Ascending aorta (tissue), 2 donors: Measurements from ENCODE around the gene ARHGAP5. TPM values are rescaled to one million over a fixed set of nuclear protein-coding genes. Genes with fewer than 3 reads are reported as not detected.

Experiments
- DNase-seq, 2 donors: peaks; one replicate each; pipeline ENCODE4 v3.0.0-alpha.2; 2019; ENCODE audit warnings: low spot score in 2 of 2
- H3K27ac ChIP-seq, 2 donors: fragments of 200-600 bp; sonication (generic); one replicate each; pipeline ENCODE4 v1.5.1; 2016 to 2017; ENCODE audit warnings: mild to moderate bottlenecking in 1 of 2
- H3K27me3 ChIP-seq: fragments of 200-600 bp; sonication (generic); one replicate; pipeline ENCODE4 v1.5.1; 2017
- H3K36me3 ChIP-seq, 2 donors: fragments of 200-600 bp; sonication (generic); one replicate each; pipeline ENCODE4 v1.5.1; 2016
- H3K4me1 ChIP-seq, 2 donors: fragments of 200-600 bp; sonication (generic); one replicate each; pipeline ENCODE4 v1.5.1; 2016 to 2017; ENCODE audit warnings: mild to moderate bottlenecking in 1 of 2
- H3K4me3 ChIP-seq, 2 donors: fragments of 200-600 bp; sonication (generic); one replicate each; pipeline ENCODE4 v1.5.1; 2016 to 2017; ENCODE audit warnings: mild to moderate bottlenecking in 1 of 2
- H3K9me3 ChIP-seq, 2 donors: fragments of 200-600 bp; sonication (generic); one replicate each; pipeline ENCODE4 v1.5.1; 2016
- CTCF ChIP-seq, 3 experiments: fragments of 200-600 bp in 2 of 3; fragments of 450-650 bp in 1 of 3; sonication (generic) in 2 of 3; IDR thresholded peaks; one replicate each; pipeline ENCODE4 v1.5.1; 2016 to 2019; ENCODE audit warnings: antibody characterized with exemption in 3 of 3, mild to moderate bottlenecking in 1 of 3, moderate library complexity in 1 of 3
- intact Hi-C: fragments of 100-400 bp; cut with DNase I; formaldehyde crosslinking; loops from one replicate; pipeline ENCODE4 v1.15.1; 2023
- total RNA-seq: library from RNA; depleted of rRNA; stranded (reverse); fragments of >200 nt; gene quantifications from one replicate; pipeline ENCODE4 v1.1.0, GENCODE V29; 2016

ARHGAP5 gene
- total RNA-seq, 1 donor from 2014 or later, result 32.6 TPM

- Histone ChIP-seq H3K27me3 (no peaks in the 10 kb centered on the region), H3K27ac (no peak overlapping the region), H3K4me1 (peaks cover 0 to 47% of the 10 kb centered on the region in 2 donors), H3K9me3 (no peaks in the 10 kb centered on the region), H3K4me3 (no peak overlapping the region), H3K36me3 (no peaks in the 10 kb centered on the region)
- no peak for DNase-seq
- intact Hi-C loops, result no loop called here
- no peak for TF ChIP-seq CTCF (IDR thresholded peaks at IDR 0.05)
These were observed 6.2 kb downstream of the ARHGAP5 start for GRCh38 chr14:32083315-32083624.

- no peaks in the 10 kb centered on the region for H3K27me3 ChIP-seq
- intact Hi-C loops, result no loop called here
- no peak overlapping the region for H3K27ac ChIP-seq
- no peak overlapping the region for H3K4me3 ChIP-seq
- peaks cover 0 to 46% of the 10 kb centered on the region in 2 donors for H3K4me1 ChIP-seq
- TF ChIP-seq CTCF (IDR thresholded peaks at IDR 0.05), result no peak
- H3K36me3 ChIP-seq, result no peaks in the 10 kb centered on the region
- H3K9me3 ChIP-seq, result no peaks in the 10 kb centered on the region
- DNase-seq, result no peak
These were observed 6.7 kb downstream of the ARHGAP5 start for GRCh38 chr14:32083789-32084188.

GRCh38 chr14:32085182-32085844, 8.2 kb downstream of the ARHGAP5 start:
- H3K36me3 ChIP-seq, result no peaks in the 10 kb centered on the region
- no peak overlapping the region for H3K27ac ChIP-seq
- DNase-seq, result no peak
- peaks cover 0 to 32% of the 10 kb centered on the region in 2 donors for H3K4me1 ChIP-seq
- intact Hi-C loops, result no loop called here
- no peaks in the 10 kb centered on the region for H3K9me3 ChIP-seq
- no peak for TF ChIP-seq CTCF (IDR thresholded peaks at IDR 0.05)
- H3K27me3 ChIP-seq, result no peaks in the 10 kb centered on the region
- no peak overlapping the region for H3K4me3 ChIP-seq

- intact Hi-C loops, result no loop called here
- no peaks in the 10 kb centered on the region for H3K27me3 ChIP-seq
- H3K4me1 ChIP-seq, result peaks cover 0 to 26% of the 10 kb centered on the region in 2 donors
- TF ChIP-seq CTCF (IDR thresholded peaks at IDR 0.05), result no peak
- no peak overlapping the region for H3K27ac ChIP-seq
- H3K4me3 ChIP-seq, result no peak overlapping the region
- no peaks in the 10 kb centered on the region for H3K9me3 ChIP-seq
- DNase-seq, result no peak
- peaks cover 3 to 5% of the 10 kb centered on the region in 2 donors for H3K36me3 ChIP-seq
These were observed 8.8 kb downstream of the ARHGAP5 start for GRCh38 chr14:32085845-32086383.

- intact Hi-C loops, result no loop called here
- no peaks in the 10 kb centered on the region for H3K27me3 ChIP-seq
- no peak for TF ChIP-seq CTCF (IDR thresholded peaks at IDR 0.05)
- no peaks in the 10 kb centered on the region for H3K9me3 ChIP-seq
- H3K27ac ChIP-seq, result no peak overlapping the region
- no peak for DNase-seq
- no peak overlapping the region for H3K4me3 ChIP-seq
- H3K36me3 ChIP-seq, result peaks cover 8 to 18% of the 10 kb centered on the region in 2 donors
- peaks cover 0 to 20% of the 10 kb centered on the region in 2 donors for H3K4me1 ChIP-seq
These were observed 10.2 kb downstream of the ARHGAP5 start for GRCh38 chr14:32087173-32087861.
